Naive thymus-derived CD4-positive, alpha-beta T cell (primary cell): ENCODE results near the gene NKAIN2. TPM values are rescaled to one million over a fixed set of nuclear protein-coding genes. Genes with fewer than 3 reads are reported as not detected.

Source experiments
- ATAC-seq: fragments of 150-1000 bp; cut with Tn5 transposase; 2 replicates; pipeline ENCODE4 v1.10.0; 2021; ENCODE audit warnings: mild to moderate bottlenecking, moderate library complexity
- CTCF ChIA-PET: fragments of 350-600 bp; sonication (Branson Sonifier 250); formaldehyde crosslinking; loops from one replicate; lab custom pipeline; 2021; ENCODE audit warnings: antibody characterized with exemption; lab: Charles Lee
- POLR2A ChIA-PET: fragments of 350-600 bp; sonication (Branson Sonifier 250); formaldehyde crosslinking; loops from one replicate; lab custom pipeline; 2021; ENCODE audit warnings: antibody characterized with exemption, inconsistent platforms; lab: Charles Lee
- DNase-seq, 9 donors: peaks; one replicate each; pipeline versions ENCODE4 v3.0.0 to v3.0.0-alpha.2; 2020 to 2022; ENCODE audit warnings: mixed read lengths in 1 of 9
- H3K27ac ChIP-seq: one replicate; pipeline ENCODE4 v1.7.0; 2013; ENCODE audit warnings: mild to moderate bottlenecking, low read depth, low read length, moderate library complexity
- H3K27me3 ChIP-seq, 2 donors: one replicate each; pipeline ENCODE4 v1.7.0; 2013; ENCODE audit warnings: low read length in 2 of 2, mild to moderate bottlenecking in 2 of 2, moderate library complexity in 2 of 2; ENCODE audit not compliant: control insufficient read depth in 2 of 2, insufficient read depth in 2 of 2
- H3K36me3 ChIP-seq, 3 experiments: 1 replicate in 2 of 3; 2 replicates in 1 of 3; pipeline ENCODE4 v1.7.0; 2013; ENCODE audit warnings: low read length in 3 of 3, mild to moderate bottlenecking in 3 of 3, moderate library complexity in 1 of 3; ENCODE audit not compliant: insufficient read depth in 3 of 3, control insufficient read depth in 2 of 3
- H3K4me1 ChIP-seq, 2 donors: one replicate each; pipeline ENCODE4 v1.7.0; 2013; ENCODE audit warnings: low read length in 2 of 2, mild to moderate bottlenecking in 2 of 2, moderate library complexity in 1 of 2; ENCODE audit not compliant: control insufficient read depth in 2 of 2, insufficient read depth in 2 of 2
- H3K4me3 ChIP-seq: 2 replicates; pipeline ENCODE4 v1.7.0; 2013; ENCODE audit warnings: mild to moderate bottlenecking, low read length
- H3K9me3 ChIP-seq, 3 experiments: 1 replicate in 2 of 3; 2 replicates in 1 of 3; pipeline ENCODE4 v1.7.0; 2013; ENCODE audit warnings: low read length in 3 of 3; ENCODE audit not compliant: control insufficient read depth in 2 of 3
- H3K27ac Mint-ChIP-seq, 9 donors: one replicate each; pipeline ENCODE4 v1.8.0; 2020 to 2022; ENCODE audit warnings: mixed read lengths in 9 of 9, mild to moderate bottlenecking in 8 of 9, moderate library complexity in 5 of 9, inconsistent platforms in 2 of 9
- H3K27me3 Mint-ChIP-seq, 5 donors: one replicate each; pipeline ENCODE4 v1.8.0; 2021 to 2022; ENCODE audit warnings: mixed read lengths in 5 of 5, mild to moderate bottlenecking in 1 of 5
- H3K36me3 Mint-ChIP-seq, 5 donors: one replicate each; pipeline ENCODE4 v1.8.0; 2020 to 2022; ENCODE audit warnings: mixed read lengths in 5 of 5, mild to moderate bottlenecking in 3 of 5, inconsistent platforms in 1 of 5
- H3K4me1 Mint-ChIP-seq, 7 donors: one replicate each; pipeline ENCODE4 v1.8.0; 2020 to 2022; ENCODE audit warnings: mixed read lengths in 7 of 7, mild to moderate bottlenecking in 3 of 7, inconsistent platforms in 1 of 7
- H3K4me3 Mint-ChIP-seq, 10 donors: one replicate each; pipeline ENCODE4 v1.8.0; 2020 to 2022; ENCODE audit warnings: mild to moderate bottlenecking in 10 of 10, mixed read lengths in 10 of 10, moderate library complexity in 6 of 10, inconsistent platforms in 2 of 10
- H3K9me3 Mint-ChIP-seq, 11 donors: one replicate each; pipeline ENCODE4 v1.8.0; 2020 to 2022; ENCODE audit warnings: mixed read lengths in 11 of 11, mild to moderate bottlenecking in 4 of 11, inconsistent platforms in 1 of 11, moderate library complexity in 1 of 11
- intact Hi-C, 2 donors: fragments of 100-400 bp; cut with micrococcal nuclease; formaldehyde crosslinking; loops; one replicate each; pipeline ENCODE4 v1.15.1; 2023
- polyA plus RNA-seq, 2 donors: library from polyadenylated mRNA; unstranded; fragments of 300-500 nt; fragmentation: Illumina TruSeq; gene quantifications; one replicate each; pipeline ENCODE4 v1.2.3, GENCODE V29; 2021
- total RNA-seq, 6 experiments: library from RNA in 5 of 6; stranded (reverse) in 5 of 6; gene quantifications; 1 replicate in 5 of 6; 2 replicates in 1 of 6; pipeline ENCODE4 v1.2.3 and lab custom pipeline; 2021 to 2026

NKAIN2 gene
- total and polyA plus RNA-seq, 7 experiments from 2014 or later, result 0.21 to 2.9 TPM; not detected in 5

GRCh38 chr6:124622351-124622750 lies 818.7 kb downstream of the NKAIN2 start:
- peaks cover 0 to 1% (median 0%) of the 10 kb centered on the region in 11 donors for H3K9me3 Mint-ChIP-seq
- no peaks in the 10 kb centered on the region for H3K4me1 Mint-ChIP-seq
- H3K27me3 Mint-ChIP-seq, result peaks cover 0 to 5% (median 0%) of the 10 kb centered on the region in 5 donors
- no peak overlapping the region for H3K4me3 ChIP-seq
- H3K4me3 Mint-ChIP-seq, result no peak overlapping the region
- H3K27ac ChIP-seq, result no peak overlapping the region
- no peak for ATAC-seq
- ChIA-PET POLR2A (no interaction called here), CTCF (no interaction called here)
- no peak for DNase-seq
- H3K36me3 Mint-ChIP-seq, result no peaks in the 10 kb centered on the region
- no peak overlapping the region for H3K27ac Mint-ChIP-seq
- intact Hi-C loops, result no loop called here
- no peaks in the 10 kb centered on the region for H3K9me3 ChIP-seq
- no peaks in the 10 kb centered on the region for H3K27me3 ChIP-seq
- H3K4me1 ChIP-seq, result no peaks in the 10 kb centered on the region
- H3K36me3 ChIP-seq, result no peaks in the 10 kb centered on the region

GRCh38 chr6:124633655-124634054 lies 830.0 kb downstream of the NKAIN2 start:
- no peak overlapping the region for H3K4me3 Mint-ChIP-seq
- ChIA-PET CTCF (no interaction called here), POLR2A (no interaction called here)
- DNase-seq (no peak), ATAC-seq (no peak)
- no peaks in the 10 kb centered on the region for H3K36me3 ChIP-seq
- no peaks in the 10 kb centered on the region for H3K36me3 Mint-ChIP-seq
- H3K4me1 ChIP-seq, result no peaks in the 10 kb centered on the region
- no peaks in the 10 kb centered on the region for H3K27me3 ChIP-seq
- H3K27me3 Mint-ChIP-seq, result no peaks in the 10 kb centered on the region
- peaks cover 0 to 28% (median 3%) of the 10 kb centered on the region in 11 donors for H3K9me3 Mint-ChIP-seq
- no peaks in the 10 kb centered on the region for H3K9me3 ChIP-seq
- H3K27ac ChIP-seq, result no peak overlapping the region
- no peak overlapping the region for H3K27ac Mint-ChIP-seq
- no peaks in the 10 kb centered on the region for H3K4me1 Mint-ChIP-seq
- intact Hi-C loops, result no loop called here
- no peak overlapping the region for H3K4me3 ChIP-seq

GRCh38 chr6:124640432-124640831 lies 836.8 kb downstream of the NKAIN2 start:
- no peaks in the 10 kb centered on the region for H3K27me3 Mint-ChIP-seq
- intact Hi-C loops, result no loop called here
- DNase-seq, result no peak
- no peak for ATAC-seq
- H3K9me3 ChIP-seq, result no peaks in the 10 kb centered on the region
- no peak overlapping the region for H3K27ac Mint-ChIP-seq
- CTCF ChIA-PET, result no interaction called here
- no peak overlapping the region for H3K27ac ChIP-seq
- H3K4me3 Mint-ChIP-seq, result no peak overlapping the region
- POLR2A ChIA-PET, result no interaction called here
- no peaks in the 10 kb centered on the region for H3K4me1 ChIP-seq
- H3K36me3 Mint-ChIP-seq, result no peaks in the 10 kb centered on the region
- no peak overlapping the region for H3K4me3 ChIP-seq
- no peaks in the 10 kb centered on the region for H3K27me3 ChIP-seq
- no peaks in the 10 kb centered on the region for H3K4me1 Mint-ChIP-seq
- H3K36me3 ChIP-seq, result no peaks in the 10 kb centered on the region
- H3K9me3 Mint-ChIP-seq, result peaks cover 0 to 16% (median 0%) of the 10 kb centered on the region in 11 donors

GRCh38 chr6:124655866-124656265 lies 852.2 kb downstream of the NKAIN2 start:
- Mint-ChIP-seq H3K9me3 (peaks cover 0 to 6% (median 0%) of the 10 kb centered on the region in 11 donors), H3K27me3 (no peaks in the 10 kb centered on the region), H3K4me1 (no peaks in the 10 kb centered on the region), H3K27ac (no peak overlapping the region), H3K4me3 (no peak overlapping the region), H3K36me3 (no peaks in the 10 kb centered on the region)
- Histone ChIP-seq H3K9me3 (no peaks in the 10 kb centered on the region), H3K27ac (no peak overlapping the region), H3K27me3 (no peaks in the 10 kb centered on the region), H3K36me3 (no peaks in the 10 kb centered on the region), H3K4me3 (no peak overlapping the region), H3K4me1 (no peaks in the 10 kb centered on the region)
- intact Hi-C loops, result no loop called here
- DNase-seq (no peak), ATAC-seq (no peak)
- CTCF ChIA-PET, result no interaction called here
- POLR2A ChIA-PET, result no interaction called here

GRCh38 chr6:124658053-124658452 lies 854.4 kb downstream of the NKAIN2 start:
- POLR2A ChIA-PET, result no interaction called here
- ATAC-seq, result no peak

GRCh38 chr6:124659427-124659826 lies 855.8 kb downstream of the NKAIN2 start:
- Mint-ChIP-seq H3K27me3 (no peaks in the 10 kb centered on the region), H3K27ac (no peak overlapping the region), H3K36me3 (no peaks in the 10 kb centered on the region), H3K9me3 (peaks cover 0 to 6% (median 0%) of the 10 kb centered on the region in 11 donors), H3K4me1 (no peaks in the 10 kb centered on the region), H3K4me3 (no peak overlapping the region)
- DNase-seq (no peak), ATAC-seq (no peak)
- no peaks in the 10 kb centered on the region for H3K27me3 ChIP-seq
- no peaks in the 10 kb centered on the region for H3K36me3 ChIP-seq
- no peaks in the 10 kb centered on the region for H3K9me3 ChIP-seq
- no peak overlapping the region for H3K27ac ChIP-seq
- no peak overlapping the region for H3K4me3 ChIP-seq
- CTCF ChIA-PET, result no interaction called here
- intact Hi-C loops, result no loop called here
- H3K4me1 ChIP-seq, result no peaks in the 10 kb centered on the region
- POLR2A ChIA-PET, result no interaction called here

More at GRCh38 chr6:124658053-124658452, 854.4 kb downstream of the NKAIN2 start:
- H3K27me3 ChIP-seq, result no peaks in the 10 kb centered on the region
- Mint-ChIP-seq H3K27ac (no peak overlapping the region), H3K4me1 (no peaks in the 10 kb centered on the region), H3K4me3 (no peak overlapping the region), H3K36me3 (no peaks in the 10 kb centered on the region), H3K27me3 (no peaks in the 10 kb centered on the region), H3K9me3 (peaks cover 0 to 6% (median 0%) of the 10 kb centered on the region in 11 donors)
- no peak overlapping the region for H3K4me3 ChIP-seq
- no peaks in the 10 kb centered on the region for H3K36me3 ChIP-seq
- CTCF ChIA-PET, result no interaction called here
- no peaks in the 10 kb centered on the region for H3K4me1 ChIP-seq
- DNase-seq, result no peak
- intact Hi-C loops, result no loop called here
- H3K9me3 ChIP-seq, result no peaks in the 10 kb centered on the region
- no peak overlapping the region for H3K27ac ChIP-seq

- ChIA-PET POLR2A (no interaction called here), CTCF (no interaction called here)
- H3K27ac Mint-ChIP-seq, result no peak overlapping the region
- no peaks in the 10 kb centered on the region for H3K4me1 ChIP-seq
- H3K4me3 ChIP-seq, result no peak overlapping the region
- no peak for DNase-seq
- ATAC-seq, result no peak
- H3K27me3 Mint-ChIP-seq, result no peaks in the 10 kb centered on the region
- no peaks in the 10 kb centered on the region for H3K36me3 Mint-ChIP-seq
- no peak overlapping the region for H3K4me3 Mint-ChIP-seq
- no peaks in the 10 kb centered on the region for H3K27me3 ChIP-seq
- no peaks in the 10 kb centered on the region for H3K9me3 ChIP-seq
- no peaks in the 10 kb centered on the region for H3K36me3 ChIP-seq
- intact Hi-C loops, result no loop called here
- H3K27ac ChIP-seq, result no peak overlapping the region
- no peaks in the 10 kb centered on the region for H3K4me1 Mint-ChIP-seq
- peaks cover 0 to 6% (median 0%) of the 10 kb centered on the region in 11 donors for H3K9me3 Mint-ChIP-seq
Observed at GRCh38 chr6:124660185-124660584, 856.5 kb downstream of the NKAIN2 start.
